H9 (cell line): ENCODE data around the gene GRIN2A. TPM values are rescaled to one million over a fixed set of nuclear protein-coding genes. Genes with fewer than 3 reads are reported as not detected.

Experiments used
- DNase-seq: peaks from one replicate; pipeline ENCODE4 v3.0.0-alpha.2; 2017
- H2AFZ ChIP-seq: one replicate; pipeline ENCODE4 v1.6.1; 2013; ENCODE audit warnings: mild to moderate bottlenecking, low read length, control low read depth, moderate library complexity
- H2AK5ac ChIP-seq: 2 replicates; pipeline ENCODE4 v1.6.1; 2013; ENCODE audit warnings: low read length, control low read depth, mixed read lengths; ENCODE audit not compliant: insufficient read length
- H2BK120ac ChIP-seq: one replicate; pipeline ENCODE4 v1.6.1; 2013; ENCODE audit warnings: low read depth, mild to moderate bottlenecking, low read length, control low read depth, inconsistent platforms; ENCODE audit not compliant: poor library complexity, severe bottlenecking
- H2BK12ac ChIP-seq: 2 replicates; pipeline ENCODE4 v1.6.1; 2013; ENCODE audit warnings: low read length, control low read depth, mixed read lengths, low read depth; ENCODE audit not compliant: insufficient read length
- H2BK15ac ChIP-seq: 2 replicates; pipeline ENCODE4 v1.6.1; 2013; ENCODE audit warnings: low read depth, low read length, control low read depth
- H2BK20ac ChIP-seq: one replicate; pipeline ENCODE4 v1.6.1; 2013; ENCODE audit warnings: low read depth, mild to moderate bottlenecking, low read length, control low read depth, inconsistent platforms; ENCODE audit not compliant: poor library complexity, severe bottlenecking
- H2BK5ac ChIP-seq: 2 replicates; pipeline ENCODE4 v1.6.1; 2013; ENCODE audit warnings: low read length, control low read depth, mixed read lengths; ENCODE audit not compliant: insufficient read length
- H3K14ac ChIP-seq: 2 replicates; pipeline ENCODE4 v1.6.1; 2013; ENCODE audit warnings: low read length, control low read depth; ENCODE audit not compliant: insufficient read depth
- H3K18ac ChIP-seq: 2 replicates; pipeline ENCODE4 v1.6.1; 2013; ENCODE audit warnings: low read depth, mild to moderate bottlenecking, mixed read lengths, low read length, control low read depth; ENCODE audit not compliant: insufficient read length
- H3K23ac ChIP-seq: 2 replicates; pipeline ENCODE4 v1.6.1; 2013; ENCODE audit warnings: low read length, control low read depth, mixed read lengths, low read depth; ENCODE audit not compliant: insufficient read length
- H3K23me2 ChIP-seq: 2 replicates; pipeline ENCODE4 v1.6.1; 2013; ENCODE audit warnings: low read depth, mild to moderate bottlenecking, mixed read lengths, low read length, control low read depth; ENCODE audit not compliant: insufficient read length, poor library complexity, severe bottlenecking
- H3K27ac ChIP-seq: 2 replicates; pipeline ENCODE4 v1.5.1; 2013; ENCODE audit warnings: low read length, control low read depth, mixed read lengths, low read depth; ENCODE audit not compliant: insufficient read length
- H3K27me3 ChIP-seq: 2 replicates; pipeline ENCODE4 v1.6.1; 2013; ENCODE audit warnings: low read length, control low read depth, inconsistent platforms; ENCODE audit not compliant: insufficient read depth
- H3K4ac ChIP-seq: 2 replicates; pipeline ENCODE4 v1.6.1; 2013; ENCODE audit warnings: low read depth, mild to moderate bottlenecking, control low read depth, inconsistent platforms, low read length, moderate library complexity
- H3K4me1 ChIP-seq: 2 replicates; pipeline ENCODE4 v1.6.1; 2013; ENCODE audit warnings: low read length, control low read depth, inconsistent platforms; ENCODE audit not compliant: insufficient read depth
- H3K4me2 ChIP-seq: 2 replicates; pipeline ENCODE4 v1.6.1; 2013; ENCODE audit warnings: low read length, control low read depth, mixed read lengths; ENCODE audit not compliant: insufficient read length, insufficient read depth
- H3K56ac ChIP-seq: 2 replicates; pipeline ENCODE4 v1.6.1; 2013; ENCODE audit warnings: low read depth, mild to moderate bottlenecking, mixed read lengths, low read length, control low read depth; ENCODE audit not compliant: insufficient read length
- H3K79me1 ChIP-seq: 2 replicates; pipeline ENCODE4 v1.6.1; 2013; ENCODE audit warnings: low read depth, mild to moderate bottlenecking, moderate library complexity, low read length, control low read depth, inconsistent platforms; ENCODE audit not compliant: insufficient read depth, poor library complexity, severe bottlenecking
- H3K79me2 ChIP-seq: 2 replicates; pipeline ENCODE4 v1.6.1; 2013; ENCODE audit warnings: low read length, control low read depth, inconsistent platforms; ENCODE audit not compliant: insufficient read depth
- H3K9ac ChIP-seq: 2 replicates; pipeline ENCODE4 v1.6.1; 2013; ENCODE audit warnings: low read length, control low read depth, mixed read lengths; ENCODE audit not compliant: insufficient read length; ENCODE audit errors: extremely low read depth
- H3K9me3 ChIP-seq: one replicate; pipeline ENCODE4 v1.6.1; 2013; ENCODE audit warnings: low read depth, low read length, inconsistent platforms; ENCODE audit not compliant: control insufficient read depth
- H3T11ph ChIP-seq: one replicate; pipeline ENCODE4 v1.6.1; 2013; ENCODE audit warnings: mild to moderate bottlenecking, low read length, control low read depth, inconsistent platforms
- H4K20me1 ChIP-seq: one replicate; pipeline ENCODE4 v1.6.1; 2013; ENCODE audit not compliant: control insufficient read depth, insufficient read length, insufficient read depth
- H4K5ac ChIP-seq: 2 replicates; pipeline ENCODE4 v1.6.1; 2013; ENCODE audit warnings: low read depth, mild to moderate bottlenecking, mixed read lengths, low read length, control low read depth; ENCODE audit not compliant: insufficient read length
- H4K8ac ChIP-seq: replicated peaks from 2 replicates; pipeline ENCODE4 v1.6.1; 2013; ENCODE audit warnings: low read length, control low read depth, mixed read lengths, low read depth; ENCODE audit not compliant: insufficient read length
- H4K91ac ChIP-seq: 2 replicates; pipeline ENCODE4 v1.6.1; 2013; ENCODE audit warnings: low read depth, mild to moderate bottlenecking, moderate library complexity, mixed read lengths, low read length, control low read depth; ENCODE audit not compliant: insufficient read length
- H3K27ac Mint-ChIP-seq, 3 experiments: 2 replicates in 2 of 3; 3 replicates in 1 of 3; pipeline ENCODE4 v1.8.0; 2020 to 2021; ENCODE audit warnings: mixed read lengths in 3 of 3, mild to moderate bottlenecking in 1 of 3, moderate library complexity in 1 of 3
- H3K27me3 Mint-ChIP-seq: 2 replicates; pipeline ENCODE4 v1.8.0; 2021; ENCODE audit warnings: low read depth, mild to moderate bottlenecking, moderate library complexity, mixed read lengths
- H3K36me3 Mint-ChIP-seq, 3 experiments: 2 replicates in 2 of 3; 3 replicates in 1 of 3; pipeline ENCODE4 v1.8.0; 2020 to 2021; ENCODE audit warnings: low read depth in 3 of 3, mixed read lengths in 3 of 3; ENCODE audit not compliant: insufficient read depth in 1 of 3
- H3K4me1 Mint-ChIP-seq, 2 experiments: 2 replicates each; pipeline ENCODE4 v1.8.0; 2020; ENCODE audit warnings: mixed read lengths in 2 of 2
- H3K4me3 Mint-ChIP-seq, 2 experiments: 2 replicates in 1 of 2; 3 replicates in 1 of 2; pipeline ENCODE4 v1.8.0; 2020 to 2021; ENCODE audit warnings: mild to moderate bottlenecking in 2 of 2, mixed read lengths in 2 of 2, moderate library complexity in 1 of 2
- H3K9me3 Mint-ChIP-seq, 2 experiments: 2 replicates in 1 of 2; 3 replicates in 1 of 2; pipeline ENCODE4 v1.8.0; 2020; ENCODE audit warnings: mild to moderate bottlenecking in 2 of 2, mixed read lengths in 2 of 2, moderate library complexity in 1 of 2
- CTCF ChIP-seq: fragments of 200-600 bp; sonication (generic); conservative IDR thresholded peaks from 3 replicates; pipeline ENCODE4 v1.8.0; 2021; ENCODE audit warnings: antibody characterized with exemption, mild to moderate bottlenecking
- WGBS: extraction: QIAGEN DNeasy Blood & Tissue Kit; methylation state at CpG from one replicate; pipeline ENCODE4 v1.1.7; 2013; ENCODE audit warnings: missing lambda C conversion rate, low lambda C conversion rate, mixed read lengths; ENCODE audit not compliant: insufficient read length; ENCODE audit errors: extremely low coverage; 5-methylcytosine and 5-hydroxymethylcytosine counted together
- total RNA-seq: library from RNA; stranded (reverse); gene quantifications from 2 replicates; pipeline ENCODE4 v1.2.1, GENCODE V29; 2021

GRIN2A gene
- total RNA-seq, 1 experiment from 2014 or later: 1.5 TPM

GRCh38 chr16:9900576-9900975 is 281.7 kb downstream of the GRIN2A start:
- H2AK5ac ChIP-seq: no peak overlapping the region
- no peak overlapping the region for H3K4ac ChIP-seq
- H3K4me3 Mint-ChIP-seq: no peak overlapping the region
- H4K20me1 ChIP-seq: no peaks in the 10 kb centered on the region
- no peak overlapping the region for H2AFZ ChIP-seq
- no peak for DNase-seq
- TF ChIP-seq CTCF: no peak
- no peak overlapping the region for H3K56ac ChIP-seq
- no peaks in the 10 kb centered on the region for H3K79me2 ChIP-seq
- no peaks in the 10 kb centered on the region for H3K9me3 ChIP-seq
- H2BK12ac ChIP-seq: no peak overlapping the region
- H3K27ac Mint-ChIP-seq: no peak overlapping the region
- no peak overlapping the region for H2BK120ac ChIP-seq
- no peak overlapping the region for H3T11ph ChIP-seq
- H3K27ac ChIP-seq: no peak overlapping the region
- no peak overlapping the region for H4K5ac ChIP-seq
- no peaks in the 10 kb centered on the region for H3K79me1 ChIP-seq
- H4K91ac ChIP-seq: no peak overlapping the region
- no peak overlapping the region for H3K23ac ChIP-seq
- H4K8ac ChIP-seq: no peak overlapping the region
- H3K9ac ChIP-seq: no peak overlapping the region
- no peak overlapping the region for H3K4me2 ChIP-seq
- H3K18ac ChIP-seq: no peak overlapping the region
- H3K9me3 Mint-ChIP-seq: no peaks in the 10 kb centered on the region
- no peak overlapping the region for H2BK20ac ChIP-seq
- H3K4me1 Mint-ChIP-seq: peaks cover 0 to 7% of the 10 kb centered on the region in 2 experiments; a peak in 1 of 4 replicates
- H3K27me3 ChIP-seq: no peaks in the 10 kb centered on the region
- WGBS: no CpG with 5 or more reads among the region's 4 CpGs
- H3K23me2 ChIP-seq: no peaks in the 10 kb centered on the region
- H3K4me1 ChIP-seq: no peaks in the 10 kb centered on the region
- no peaks in the 10 kb centered on the region; a peak in 1 of 7 replicates for H3K36me3 Mint-ChIP-seq
- no peak overlapping the region for H3K14ac ChIP-seq
- no peak overlapping the region for H2BK15ac ChIP-seq
- H2BK5ac ChIP-seq: no peak overlapping the region
- no peaks in the 10 kb centered on the region for H3K27me3 Mint-ChIP-seq
